ENCODE data around the gene EFNA1.

- TF ChIP-seq POLR2AphosphoS5 (IDR thresholded peaks at IDR 0.05; ENCODE audit: low read depth, low read length): no peak
- TF ChIP-seq REST (IDR thresholded peaks at IDR 0.05; ENCODE audit: insufficient read depth in 1 of 2, low read depth in 2 of 2, low read length in 2 of 2): no peak
- TF ChIP-seq SIN3A (IDR thresholded peaks at IDR 0.05; ENCODE audit: borderline replicate concordance, insufficient read depth, low read length): no peak
- TF ChIP-seq TAF1 (IDR thresholded peaks at IDR 0.05; ENCODE audit: borderline replicate concordance, insufficient read depth, low read length): no peak
Observed at GRCh38 chr1:155083865-155084721, 43.6 kb upstream of the EFNA1 start.

Measured in PFSK-1 (cell line).